ENCODE data around the gene DMWD.

DNA sequence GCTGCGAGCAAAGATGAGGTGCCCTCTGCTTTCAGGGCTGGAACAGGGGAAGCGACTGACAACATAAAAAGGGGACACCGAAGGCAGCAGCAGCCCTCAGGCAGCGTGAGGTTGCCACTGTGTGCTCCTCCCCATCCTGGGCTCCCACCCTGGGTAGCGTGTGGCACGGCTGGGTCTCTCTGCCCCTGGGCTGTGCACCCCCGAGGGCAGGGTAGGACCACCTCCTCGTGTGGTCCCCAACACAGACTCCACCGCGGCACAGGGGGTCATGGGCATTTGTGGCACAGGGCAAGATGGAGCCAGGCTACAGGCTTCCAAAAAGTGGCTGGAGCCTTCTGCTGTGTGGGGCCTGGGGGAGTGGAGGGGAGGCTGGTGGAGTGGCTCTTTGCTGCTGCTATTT, 28.9 kb upstream of the DMWD start:
- no peak for TF ChIP-seq EZH2 (IDR thresholded peaks at IDR 0.05; ENCODE audit: borderline replicate concordance, low read depth, low read length, poor library complexity, severe bottlenecking)
- no peak for TF ChIP-seq CTCF (conservative IDR thresholded peaks at IDR 0.05; ENCODE audit: low read depth, low read length)

Measured in A673 (cell line).